ENCODE results near the gene GAR1. TPM values are rescaled to one million over a fixed set of nuclear protein-coding genes. Genes with fewer than 3 reads are reported as not detected.

GAR1 gene
- total and polyA plus RNA-seq, 3 donors from 2014 or later, result 14.5 to 28.5 (median 17.8) TPM

GRCh38 chr4:109861916-109862511 lies 46.5 kb downstream of the GAR1 start:
- no peak for DNase-seq
- Histone ChIP-seq H3K27ac (no peak overlapping the region), H3K4me3 (no peak overlapping the region), H3K9me3 (no peaks in the 10 kb centered on the region), H3K27me3 (no peaks in the 10 kb centered on the region), H3K4me1 (no peaks in the 10 kb centered on the region), H3K36me3 (ENCODE audit: low read depth, missing control alignments) (no peaks in the 10 kb centered on the region)
- WGBS, 2 donors, result 88 to 89% methylated on average over 3 of the region's 3 CpGs
- intact Hi-C loops (cut with DNase I; ENCODE audit: low total_unique reads), result no loop called here
- TF ChIP-seq POLR2A (IDR thresholded peaks at IDR 0.05), result no peak
- no peak for TF ChIP-seq CTCF (IDR thresholded peaks at IDR 0.05)

GRCh38 chr4:109864134-109864533 lies 48.6 kb downstream of the GAR1 start:
- intact Hi-C loops (cut with DNase I; ENCODE audit: low total_unique reads), result no loop called here
- Histone ChIP-seq H3K27me3 (no peaks in the 10 kb centered on the region), H3K36me3 (ENCODE audit: low read depth, missing control alignments) (no peaks in the 10 kb centered on the region), H3K4me1 (no peaks in the 10 kb centered on the region), H3K9me3 (no peaks in the 10 kb centered on the region), H3K4me3 (no peak overlapping the region), H3K27ac (no peak overlapping the region)
- DNase-seq, result no peak
- TF ChIP-seq POLR2A (IDR thresholded peaks at IDR 0.05) (no peak), CTCF (IDR thresholded peaks at IDR 0.05) (no peak)

GRCh38 chr4:109870061-109870460 lies 54.5 kb downstream of the GAR1 start:
- Histone ChIP-seq H3K27ac (no peak overlapping the region), H3K36me3 (ENCODE audit: low read depth, missing control alignments) (no peaks in the 10 kb centered on the region), H3K4me1 (no peaks in the 10 kb centered on the region), H3K27me3 (no peaks in the 10 kb centered on the region), H3K4me3 (no peak overlapping the region), H3K9me3 (no peaks in the 10 kb centered on the region)
- no peak for TF ChIP-seq POLR2A (IDR thresholded peaks at IDR 0.05)
- no peak for TF ChIP-seq CTCF (IDR thresholded peaks at IDR 0.05)
- WGBS, 2 donors, result 96 to 99% methylated on average over 5 of the region's 5 CpGs
- DNase-seq, result no peak
- intact Hi-C loops (cut with DNase I; ENCODE audit: low total_unique reads), result no loop called here

GRCh38 chr4:109872065-109872464 lies 56.5 kb downstream of the GAR1 start:
- Histone ChIP-seq H3K36me3 (ENCODE audit: low read depth, missing control alignments) (no peaks in the 10 kb centered on the region), H3K27me3 (no peaks in the 10 kb centered on the region), H3K27ac (no peak overlapping the region), H3K4me3 (no peak overlapping the region), H3K9me3 (no peaks in the 10 kb centered on the region), H3K4me1 (no peaks in the 10 kb centered on the region)
- intact Hi-C loops (cut with DNase I; ENCODE audit: low total_unique reads), result no loop called here
- WGBS, 2 donors, result 94 to 95% methylated on average over 2 of the region's 2 CpGs
- TF ChIP-seq POLR2A (IDR thresholded peaks at IDR 0.05), result no peak
- TF ChIP-seq CTCF (IDR thresholded peaks at IDR 0.05), result no peak
- no peak for DNase-seq

- Histone ChIP-seq H3K27ac (no peak overlapping the region), H3K36me3 (ENCODE audit: low read depth, missing control alignments) (no peaks in the 10 kb centered on the region), H3K4me1 (no peaks in the 10 kb centered on the region), H3K9me3 (no peaks in the 10 kb centered on the region), H3K27me3 (no peaks in the 10 kb centered on the region), H3K4me3 (no peak overlapping the region)
- no peak for DNase-seq
- TF ChIP-seq CTCF (IDR thresholded peaks at IDR 0.05) (no peak), POLR2A (IDR thresholded peaks at IDR 0.05) (no peak)
- intact Hi-C loops (cut with DNase I; ENCODE audit: low total_unique reads), result no loop called here
- WGBS, 2 donors, result 90 to 97% methylated on average over 6 of the region's 6 CpGs
Observed at GRCh38 chr4:109872950-109873656, 57.5 kb downstream of the GAR1 start.

Data from testis (tissue), 3 donors.